ENCODE results near the gene APIP.

APIP gene

GRCh38 chr11:34916015-34916842, at the start of gene APIP, which contains the start of gene PDHX:
Gene APIP, minus strand, starts transcription at chr11:34916379. Its CDS starts 95 bp downstream, at chr11:34916284.
Gene PDHX, plus strand, starts transcription at chr11:34916618. Its CDS starts 38 bp downstream, at chr11:34916656.
- Histone ChIP-seq H3K36me3 (ENCODE audit: control insufficient read depth in 1 of 2, insufficient read depth in 2 of 2, low read length in 2 of 2) (no peaks in the 10 kb centered on the region), H3K9ac (ENCODE audit: low read depth in 1 of 2, low read length in 2 of 2) (peak within 1 kb of the TSS; percentile 91 to 97), H3K27ac (ENCODE audit: low read depth, low read length) (peak within 1 kb of the TSS; percentile 94), H3K27me3 (ENCODE audit: control insufficient read depth in 1 of 2, insufficient read depth in 2 of 2, low read length in 2 of 2) (no peaks in the 10 kb centered on the region), H3K4me3 (ENCODE audit: low read depth in 1 of 2, low read length in 2 of 2) (peak within 1 kb of the TSS; percentile 90 to 99), H3K9me3 (ENCODE audit: control insufficient read depth in 1 of 2, low read length in 2 of 2) (no peaks in the 10 kb centered on the region), H3K4me1 (ENCODE audit: control insufficient read depth in 1 of 2, insufficient read depth in 2 of 2, low read length in 2 of 2) (peaks cover 22 to 26% of the 10 kb centered on the region in 2 donors)

GRCh38 chr11:34964610-34965331, 48.6 kb upstream of the APIP start:
- H3K4me1 ChIP-seq (ENCODE audit: control insufficient read depth in 1 of 2, insufficient read depth in 2 of 2, low read length in 2 of 2) = no peaks in the 10 kb centered on the region
- no peak overlapping the region for H3K4me3 ChIP-seq (ENCODE audit: low read depth in 1 of 2, low read length in 2 of 2)
- no peaks in the 10 kb centered on the region for H3K9me3 ChIP-seq (ENCODE audit: control insufficient read depth in 1 of 2, low read length in 2 of 2)
- H3K9ac ChIP-seq (ENCODE audit: low read depth in 1 of 2, low read length in 2 of 2) = no peak overlapping the region
- H3K27me3 ChIP-seq (ENCODE audit: control insufficient read depth in 1 of 2, insufficient read depth in 2 of 2, low read length in 2 of 2) = no peaks in the 10 kb centered on the region
- no peak overlapping the region for H3K27ac ChIP-seq (ENCODE audit: low read depth, low read length)
- H3K36me3 ChIP-seq (ENCODE audit: control insufficient read depth in 1 of 2, insufficient read depth in 2 of 2, low read length in 2 of 2) = peaks cover 4 to 18% of the 10 kb centered on the region in 2 donors

GRCh38 chr11:34963351-34963750, 47.2 kb upstream of the APIP start:
- Histone ChIP-seq H3K36me3 (ENCODE audit: control insufficient read depth in 1 of 2, insufficient read depth in 2 of 2, low read length in 2 of 2) (peaks cover 0 to 19% of the 10 kb centered on the region in 2 donors), H3K4me1 (ENCODE audit: control insufficient read depth in 1 of 2, insufficient read depth in 2 of 2, low read length in 2 of 2) (no peaks in the 10 kb centered on the region), H3K27ac (ENCODE audit: low read depth, low read length) (no peak overlapping the region), H3K4me3 (ENCODE audit: low read depth in 1 of 2, low read length in 2 of 2) (no peak overlapping the region), H3K9ac (ENCODE audit: low read depth in 1 of 2, low read length in 2 of 2) (no peak overlapping the region), H3K9me3 (ENCODE audit: control insufficient read depth in 1 of 2, low read length in 2 of 2) (no peaks in the 10 kb centered on the region), H3K27me3 (ENCODE audit: control insufficient read depth in 1 of 2, insufficient read depth in 2 of 2, low read length in 2 of 2) (no peaks in the 10 kb centered on the region)

GRCh38 chr11:34962034-34962433, 45.9 kb upstream of the APIP start:
- no peaks in the 10 kb centered on the region for H3K9me3 ChIP-seq (ENCODE audit: control insufficient read depth in 1 of 2, low read length in 2 of 2)
- H3K4me3 ChIP-seq (ENCODE audit: low read depth in 1 of 2, low read length in 2 of 2) = no peak overlapping the region
- H3K9ac ChIP-seq (ENCODE audit: low read depth in 1 of 2, low read length in 2 of 2) = no peak overlapping the region
- H3K4me1 ChIP-seq (ENCODE audit: control insufficient read depth in 1 of 2, insufficient read depth in 2 of 2, low read length in 2 of 2) = no peaks in the 10 kb centered on the region
- no peaks in the 10 kb centered on the region for H3K27me3 ChIP-seq (ENCODE audit: control insufficient read depth in 1 of 2, insufficient read depth in 2 of 2, low read length in 2 of 2)
- peaks cover 6 to 15% of the 10 kb centered on the region in 2 donors for H3K36me3 ChIP-seq (ENCODE audit: control insufficient read depth in 1 of 2, insufficient read depth in 2 of 2, low read length in 2 of 2)
- no peak overlapping the region for H3K27ac ChIP-seq (ENCODE audit: low read depth, low read length)

- H3K9ac ChIP-seq (ENCODE audit: low read depth in 1 of 2, low read length in 2 of 2) = no peak overlapping the region
- no peak overlapping the region for H3K27ac ChIP-seq (ENCODE audit: low read depth, low read length)
- H3K4me1 ChIP-seq (ENCODE audit: control insufficient read depth in 1 of 2, insufficient read depth in 2 of 2, low read length in 2 of 2) = no peaks in the 10 kb centered on the region
- no peaks in the 10 kb centered on the region for H3K9me3 ChIP-seq (ENCODE audit: control insufficient read depth in 1 of 2, low read length in 2 of 2)
- no peak overlapping the region for H3K4me3 ChIP-seq (ENCODE audit: low read depth in 1 of 2, low read length in 2 of 2)
- H3K27me3 ChIP-seq (ENCODE audit: control insufficient read depth in 1 of 2, insufficient read depth in 2 of 2, low read length in 2 of 2) = no peaks in the 10 kb centered on the region
- H3K36me3 ChIP-seq (ENCODE audit: control insufficient read depth in 1 of 2, insufficient read depth in 2 of 2, low read length in 2 of 2) = peaks cover 6 to 11% of the 10 kb centered on the region in 2 donors
Observed at GRCh38 chr11:34960277-34960676, 44.1 kb upstream of the APIP start.

GRCh38 chr11:34959770-34960169, 43.6 kb upstream of the APIP start:
- Histone ChIP-seq H3K36me3 (ENCODE audit: control insufficient read depth in 1 of 2, insufficient read depth in 2 of 2, low read length in 2 of 2) (peaks cover 6 to 11% of the 10 kb centered on the region in 2 donors), H3K27ac (ENCODE audit: low read depth, low read length) (no peak overlapping the region), H3K4me3 (ENCODE audit: low read depth in 1 of 2, low read length in 2 of 2) (no peak overlapping the region), H3K27me3 (ENCODE audit: control insufficient read depth in 1 of 2, insufficient read depth in 2 of 2, low read length in 2 of 2) (no peaks in the 10 kb centered on the region), H3K4me1 (ENCODE audit: control insufficient read depth in 1 of 2, insufficient read depth in 2 of 2, low read length in 2 of 2) (no peaks in the 10 kb centered on the region), H3K9ac (ENCODE audit: low read depth in 1 of 2, low read length in 2 of 2) (no peak overlapping the region), H3K9me3 (ENCODE audit: control insufficient read depth in 1 of 2, low read length in 2 of 2) (no peaks in the 10 kb centered on the region)

GRCh38 chr11:34957606-34958005, 41.4 kb upstream of the APIP start:
- peaks cover 0 to 4% of the 10 kb centered on the region in 2 donors for H3K4me1 ChIP-seq (ENCODE audit: control insufficient read depth in 1 of 2, insufficient read depth in 2 of 2, low read length in 2 of 2)
- H3K36me3 ChIP-seq (ENCODE audit: control insufficient read depth in 1 of 2, insufficient read depth in 2 of 2, low read length in 2 of 2) = peaks cover 4 to 6% of the 10 kb centered on the region in 2 donors
- H3K27me3 ChIP-seq (ENCODE audit: control insufficient read depth in 1 of 2, insufficient read depth in 2 of 2, low read length in 2 of 2) = no peaks in the 10 kb centered on the region
- no peaks in the 10 kb centered on the region for H3K9me3 ChIP-seq (ENCODE audit: control insufficient read depth in 1 of 2, low read length in 2 of 2)
- H3K4me3 ChIP-seq (ENCODE audit: low read depth in 1 of 2, low read length in 2 of 2) = no peak overlapping the region
- H3K9ac ChIP-seq (ENCODE audit: low read depth in 1 of 2, low read length in 2 of 2) = no peak overlapping the region
- H3K27ac ChIP-seq (ENCODE audit: low read depth, low read length) = no peak overlapping the region

GRCh38 chr11:34957206-34957605, 41.0 kb upstream of the APIP start:
- no peak overlapping the region for H3K27ac ChIP-seq (ENCODE audit: low read depth, low read length)
- peaks cover 0 to 4% of the 10 kb centered on the region in 2 donors for H3K4me1 ChIP-seq (ENCODE audit: control insufficient read depth in 1 of 2, insufficient read depth in 2 of 2, low read length in 2 of 2)
- no peaks in the 10 kb centered on the region for H3K9me3 ChIP-seq (ENCODE audit: control insufficient read depth in 1 of 2, low read length in 2 of 2)
- H3K4me3 ChIP-seq (ENCODE audit: low read depth in 1 of 2, low read length in 2 of 2) = no peak overlapping the region
- no peaks in the 10 kb centered on the region for H3K27me3 ChIP-seq (ENCODE audit: control insufficient read depth in 1 of 2, insufficient read depth in 2 of 2, low read length in 2 of 2)
- H3K36me3 ChIP-seq (ENCODE audit: control insufficient read depth in 1 of 2, insufficient read depth in 2 of 2, low read length in 2 of 2) = peaks cover 4 to 6% of the 10 kb centered on the region in 2 donors
- H3K9ac ChIP-seq (ENCODE audit: low read depth in 1 of 2, low read length in 2 of 2) = no peak overlapping the region

GRCh38 chr11:34953955-34954354, 37.8 kb upstream of the APIP start:
- peaks cover 0 to 4% of the 10 kb centered on the region in 2 donors for H3K4me1 ChIP-seq (ENCODE audit: control insufficient read depth in 1 of 2, insufficient read depth in 2 of 2, low read length in 2 of 2)
- no peaks in the 10 kb centered on the region for H3K27me3 ChIP-seq (ENCODE audit: control insufficient read depth in 1 of 2, insufficient read depth in 2 of 2, low read length in 2 of 2)
- H3K27ac ChIP-seq (ENCODE audit: low read depth, low read length) = no peak overlapping the region
- no peak overlapping the region for H3K9ac ChIP-seq (ENCODE audit: low read depth in 1 of 2, low read length in 2 of 2)
- no peak overlapping the region for H3K4me3 ChIP-seq (ENCODE audit: low read depth in 1 of 2, low read length in 2 of 2)
- no peaks in the 10 kb centered on the region for H3K9me3 ChIP-seq (ENCODE audit: control insufficient read depth in 1 of 2, low read length in 2 of 2)
- H3K36me3 ChIP-seq (ENCODE audit: control insufficient read depth in 1 of 2, insufficient read depth in 2 of 2, low read length in 2 of 2) = peaks cover 0 to 6% of the 10 kb centered on the region in 2 donors

- H3K9me3 ChIP-seq (ENCODE audit: control insufficient read depth in 1 of 2, low read length in 2 of 2) = no peaks in the 10 kb centered on the region
- no peak overlapping the region for H3K9ac ChIP-seq (ENCODE audit: low read depth in 1 of 2, low read length in 2 of 2)
- H3K4me1 ChIP-seq (ENCODE audit: control insufficient read depth in 1 of 2, insufficient read depth in 2 of 2, low read length in 2 of 2) = peaks cover 0 to 3% of the 10 kb centered on the region in 2 donors
- no peaks in the 10 kb centered on the region for H3K27me3 ChIP-seq (ENCODE audit: control insufficient read depth in 1 of 2, insufficient read depth in 2 of 2, low read length in 2 of 2)
- H3K4me3 ChIP-seq (ENCODE audit: low read depth in 1 of 2, low read length in 2 of 2) = no peak overlapping the region
- peaks cover 0 to 3% of the 10 kb centered on the region in 2 donors for H3K36me3 ChIP-seq (ENCODE audit: control insufficient read depth in 1 of 2, insufficient read depth in 2 of 2, low read length in 2 of 2)
- H3K27ac ChIP-seq (ENCODE audit: low read depth, low read length) = no peak overlapping the region
Observed at GRCh38 chr11:34948696-34949095, 32.5 kb upstream of the APIP start.
